HK-2 (cell line): ENCODE data around the gene PTAFR.

ENCODE experiments used
- DNase-seq: peaks from one replicate; pipeline ENCODE4 v3.0.0-alpha.2; 2018; ENCODE audit not compliant: unreplicated experiment

Gene PTAFR, protein sequence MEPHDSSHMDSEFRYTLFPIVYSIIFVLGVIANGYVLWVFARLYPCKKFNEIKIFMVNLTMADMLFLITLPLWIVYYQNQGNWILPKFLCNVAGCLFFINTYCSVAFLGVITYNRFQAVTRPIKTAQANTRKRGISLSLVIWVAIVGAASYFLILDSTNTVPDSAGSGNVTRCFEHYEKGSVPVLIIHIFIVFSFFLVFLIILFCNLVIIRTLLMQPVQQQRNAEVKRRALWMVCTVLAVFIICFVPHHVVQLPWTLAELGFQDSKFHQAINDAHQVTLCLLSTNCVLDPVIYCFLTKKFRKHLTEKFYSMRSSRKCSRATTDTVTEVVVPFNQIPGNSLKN

GRCh38 chr1:28176492-28177470, at the start of gene PTAFR:
Gene PTAFR, minus strand, starts transcription at chr1:28176690. Its CDS starts 25,669 bp downstream, at chr1:28151021.
- no peak for DNase-seq

- no peak for DNase-seq
Measured at GRCh38 chr1:28213315-28213714, 36.8 kb upstream of the PTAFR start.

- DNase-seq: no peak
Measured at GRCh38 chr1:28209700-28210099, 33.2 kb upstream of the PTAFR start.

GRCh38 chr1:28208818-28209441, 32.4 kb upstream of the PTAFR start:
- no peak for DNase-seq

GRCh38 chr1:28205243-28205642, 28.8 kb upstream of the PTAFR start:
- no peak for DNase-seq

DNA sequence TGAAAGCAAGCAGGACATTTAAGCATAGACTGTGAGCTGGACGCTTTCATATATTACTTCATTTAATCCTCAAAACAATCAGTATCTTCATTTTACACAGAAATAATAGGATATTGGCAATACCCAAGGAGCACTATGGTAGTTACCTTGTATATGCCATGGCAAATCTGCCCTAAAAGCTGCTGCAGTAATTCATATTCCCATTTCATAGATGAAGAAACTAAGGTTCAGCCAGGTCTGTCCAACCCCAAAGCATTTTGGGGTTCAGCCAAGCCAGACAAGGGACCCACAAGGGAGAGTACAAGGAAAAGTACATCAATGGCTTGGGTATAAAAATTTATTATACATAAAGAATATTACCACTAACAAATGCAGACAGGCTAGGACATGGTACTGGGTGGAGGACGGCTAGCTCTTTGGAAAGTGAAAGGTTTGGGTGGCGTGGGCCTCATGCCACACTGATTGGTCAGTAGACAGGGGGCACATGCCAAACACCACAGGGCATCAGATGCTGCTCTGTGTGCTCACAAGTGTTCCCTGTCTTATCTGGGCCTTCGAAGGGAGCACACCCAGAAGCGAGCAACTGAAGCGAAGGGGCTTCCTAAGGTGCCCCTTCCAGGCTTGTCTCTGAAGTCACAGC, 23.9 kb upstream of the PTAFR start:
- no peak for DNase-seq

GRCh38 chr1:28199328-28200233, 23.1 kb upstream of the PTAFR start:
- DNase-seq: no peak

DNA sequence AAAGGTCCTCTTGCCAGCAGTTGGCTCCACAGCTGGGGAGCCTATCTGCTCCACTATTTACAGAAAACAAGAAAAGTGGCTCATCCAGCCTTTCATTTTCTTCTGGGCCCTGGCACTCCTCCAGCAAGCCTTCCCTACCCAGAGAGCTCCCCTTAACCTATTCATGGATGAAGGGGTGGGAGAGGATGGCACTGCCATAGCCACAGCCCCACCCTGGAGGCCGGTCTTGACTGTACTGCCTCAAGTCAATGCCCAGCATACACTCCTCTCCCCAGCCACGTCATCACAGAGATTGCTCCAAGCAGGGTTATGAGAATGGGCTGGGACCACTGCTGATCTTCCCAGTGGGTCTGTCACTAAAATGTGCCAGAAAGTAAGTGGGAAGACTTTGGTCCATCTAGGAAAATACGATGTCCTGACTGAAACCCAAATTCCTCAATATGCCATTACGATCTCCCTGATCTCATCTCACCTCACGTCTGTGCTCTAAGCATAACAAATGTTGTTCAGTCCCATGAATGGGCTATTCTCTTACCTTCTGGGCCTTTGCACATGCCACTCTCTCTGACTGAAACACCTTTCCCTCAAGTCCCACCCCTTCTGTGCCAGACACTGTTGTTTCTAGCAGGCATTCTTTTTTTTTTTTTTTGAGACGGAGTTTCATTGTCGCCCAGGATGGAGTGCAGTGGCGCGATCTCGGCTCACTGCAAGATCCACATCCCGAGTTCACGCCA, 21.4 kb upstream of the PTAFR start:
- DNase-seq: no peak

DNA sequence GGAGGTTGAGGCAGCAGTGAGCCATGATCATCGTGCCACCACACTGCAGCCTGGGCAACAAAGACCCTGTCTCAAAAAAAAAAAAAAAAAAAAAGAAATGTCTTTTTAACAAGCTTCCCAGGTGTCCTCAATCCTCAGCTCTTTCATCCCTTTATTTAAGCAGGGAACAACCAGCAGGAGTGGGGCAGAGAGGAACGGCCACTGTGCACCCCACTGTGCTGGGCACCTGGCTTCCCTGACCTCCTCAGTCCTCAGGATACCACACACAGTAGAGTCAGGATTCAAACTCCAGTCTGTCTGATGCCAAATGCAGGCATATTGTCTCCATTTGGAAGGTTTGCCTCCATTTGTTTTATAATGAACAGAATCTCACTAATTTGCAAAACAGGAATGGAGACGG, 19.8 kb upstream of the PTAFR start:
- no peak for DNase-seq

DNA sequence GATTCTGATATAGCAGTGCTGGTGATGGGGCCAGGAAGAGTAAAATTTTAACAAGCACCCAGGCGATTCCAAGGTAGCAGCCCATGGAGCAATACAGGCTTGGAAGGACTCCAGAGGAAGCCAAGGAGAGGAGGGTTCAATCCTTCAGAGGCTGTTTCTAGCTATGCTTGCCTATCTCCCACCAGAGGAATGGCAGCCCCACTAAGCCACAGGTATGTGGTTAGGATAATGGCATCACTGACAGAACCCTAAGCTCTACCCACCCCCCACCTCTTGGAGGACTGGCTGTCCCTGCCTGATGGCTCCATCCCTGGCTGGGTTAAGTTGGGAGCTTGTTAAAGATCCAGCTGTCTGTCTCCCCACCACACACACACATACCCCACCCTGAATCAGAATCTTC, 19.3 kb upstream of the PTAFR start:
- no peak for DNase-seq

DNA sequence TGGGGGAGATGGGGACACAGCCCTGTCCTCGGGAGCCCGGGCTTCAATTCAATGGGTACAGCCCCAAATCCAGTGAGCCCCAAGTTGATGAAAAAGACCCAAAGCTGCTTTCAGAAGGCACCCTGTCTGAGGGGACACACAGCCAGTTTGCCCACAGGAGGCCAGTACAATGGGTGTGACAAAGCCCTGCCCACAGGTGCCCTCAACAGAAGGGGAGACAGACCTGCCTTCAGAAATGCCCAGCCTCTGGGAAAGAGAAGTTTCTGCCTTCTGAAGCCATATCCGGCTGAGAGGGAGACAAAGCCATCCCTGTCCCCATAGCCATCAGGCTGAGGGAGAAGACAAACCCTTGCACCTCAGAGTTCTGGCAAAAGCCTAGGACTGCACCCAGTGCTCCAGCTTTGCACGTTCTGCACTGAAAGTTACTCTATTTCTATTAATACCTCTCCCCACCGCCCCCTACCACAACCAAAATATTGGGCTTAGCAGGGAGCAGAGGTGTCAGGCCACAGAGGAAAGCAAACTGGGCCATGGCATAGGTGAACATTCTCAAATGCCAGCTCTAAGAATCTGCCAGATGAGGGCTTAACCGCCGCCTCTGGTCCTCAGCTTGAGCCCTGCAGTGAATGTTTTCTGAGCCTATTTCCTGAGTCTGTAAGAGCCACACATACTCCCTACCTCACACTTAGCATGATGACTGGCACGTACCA, 18.0 kb upstream of the PTAFR start:
- no peak for DNase-seq

DNA sequence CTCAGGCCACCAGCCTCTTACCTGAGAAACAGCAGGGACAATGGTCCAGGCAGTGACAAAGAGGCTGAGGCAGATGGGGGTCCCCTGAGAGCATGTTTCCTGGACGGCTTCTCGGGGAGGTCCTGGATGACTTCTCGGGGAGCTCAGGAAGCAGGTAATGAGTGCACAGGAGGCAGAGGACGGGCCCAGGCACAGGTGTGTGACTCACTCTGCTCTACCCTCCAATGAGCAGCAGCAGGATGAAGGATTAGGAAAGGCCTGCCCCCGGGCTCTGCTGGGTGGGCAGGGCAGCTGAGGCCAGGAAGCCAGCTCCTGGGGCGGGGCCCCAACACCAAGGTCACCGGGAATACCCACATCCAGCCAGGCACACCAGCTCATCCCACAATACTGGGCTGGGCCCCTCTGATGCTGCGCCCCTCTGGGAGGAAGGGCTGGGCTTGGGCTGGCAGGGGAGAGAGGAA, 17.2 kb upstream of the PTAFR start:
- peak; percentile 55 for DNase-seq

- no peak for DNase-seq
Measured at GRCh38 chr1:28190996-28191645, 14.6 kb upstream of the PTAFR start.

DNA sequence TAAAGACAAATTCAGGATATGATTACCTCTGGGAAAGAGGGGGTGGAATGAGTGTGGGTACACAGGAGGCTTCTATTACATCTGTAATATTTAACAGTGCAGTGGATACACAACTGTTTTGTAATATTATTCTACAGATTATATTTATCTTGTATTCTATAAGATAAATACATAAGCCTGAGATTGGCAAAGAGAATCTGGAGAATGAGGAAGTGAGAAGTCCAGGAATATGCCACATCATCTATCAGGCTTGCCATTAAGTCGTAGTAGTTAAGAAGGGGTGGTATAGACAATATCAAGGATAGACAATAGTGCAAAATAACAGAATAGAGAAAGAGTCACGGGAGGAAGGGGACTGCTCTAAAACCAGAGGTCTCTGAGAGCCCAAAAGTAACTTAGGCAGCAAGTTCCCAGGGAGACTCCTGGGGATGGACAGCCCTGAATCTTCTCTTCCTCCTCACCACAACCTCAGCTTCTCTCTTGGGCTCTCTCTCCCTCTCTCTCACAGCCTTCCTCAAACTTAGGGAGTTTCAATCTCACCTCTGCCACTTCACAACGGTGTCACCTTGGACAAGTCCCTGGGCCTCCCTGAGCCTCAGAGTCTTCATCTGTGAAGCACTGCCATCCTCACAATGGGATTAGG, 14.0 kb upstream of the PTAFR start:
- DNase-seq: no peak

GRCh38 chr1:28185071-28185470, 8.6 kb upstream of the PTAFR start:
- DNase-seq: no peak

DNA sequence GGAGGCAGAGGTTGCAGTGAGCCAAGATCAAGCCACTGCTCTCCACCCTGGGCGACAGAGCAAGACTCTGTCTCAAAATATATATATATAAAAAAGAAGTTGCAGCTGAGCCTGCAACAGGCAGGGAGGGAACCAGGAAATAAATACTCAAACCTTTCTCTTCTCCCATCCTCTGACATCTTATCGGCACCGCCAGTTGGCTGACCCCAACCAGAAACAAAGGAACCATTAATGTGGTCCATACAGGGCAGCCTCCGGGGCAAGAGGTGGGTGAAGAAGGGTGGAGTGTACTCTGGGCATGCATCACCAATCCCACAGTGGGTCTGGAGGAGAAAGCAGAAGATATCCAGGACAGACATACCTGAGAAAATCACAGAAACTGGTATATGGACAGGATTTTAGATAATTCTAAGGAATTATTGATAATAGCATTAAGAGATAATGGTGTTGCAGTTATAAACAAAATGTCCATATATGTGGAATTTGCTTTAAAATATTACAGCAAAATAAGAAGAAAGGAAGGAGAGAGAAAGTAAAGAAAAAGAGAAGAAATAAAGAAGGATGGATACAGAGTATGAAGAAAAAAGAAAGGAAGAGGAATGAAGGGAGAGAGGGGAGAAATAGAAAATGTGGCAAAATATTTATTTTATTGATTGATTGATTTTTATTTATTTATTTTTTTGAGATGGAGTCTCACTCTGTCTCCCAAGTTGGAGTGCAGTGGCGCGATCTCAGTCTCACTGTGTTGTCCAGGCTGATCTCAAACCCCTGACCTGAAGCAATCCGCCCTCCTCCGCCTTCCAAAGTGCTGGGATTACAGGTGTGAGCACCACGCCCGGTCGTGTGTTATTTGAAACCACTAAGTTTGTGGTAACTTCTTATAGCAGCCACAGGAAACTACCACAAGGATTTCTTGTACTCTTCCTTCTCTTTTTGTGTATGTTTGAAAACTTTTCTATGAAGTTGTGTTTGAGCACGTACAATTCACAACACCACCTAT, 4.1 kb upstream of the PTAFR start:
- DNase-seq: no peak
